ENCODE results near the gene ZXDA. TPM values are rescaled to one million over a fixed set of nuclear protein-coding genes. Genes with fewer than 3 reads are reported as not detected.

The ZXDA gene
- total and polyA plus RNA-seq, 2 donors from 2014 or later = 1.2 to 7.7 TPM

DNA sequence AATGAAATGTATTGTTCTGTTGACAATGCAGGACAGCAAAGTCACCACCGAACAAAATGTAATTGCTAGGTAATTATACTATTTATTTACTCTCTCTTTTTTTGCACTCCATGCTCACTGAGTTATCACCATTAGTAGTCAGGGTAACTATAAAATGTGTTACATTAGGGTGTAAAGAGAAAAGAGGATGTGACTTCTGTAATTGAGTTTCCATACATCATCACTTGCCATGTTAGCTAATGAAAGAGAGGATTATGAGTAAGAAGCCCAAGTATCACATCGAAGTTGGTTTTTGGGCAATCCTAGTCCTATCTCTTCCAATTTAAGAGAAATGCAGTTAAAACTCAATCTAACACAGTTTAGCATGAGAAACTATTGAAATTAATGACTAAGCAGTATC is 7.6 kb downstream of the ZXDA start:
- intact Hi-C loops (cut with DNase I) = no loop called here
- peak; percentile 23 for FAIRE-seq

DNA sequence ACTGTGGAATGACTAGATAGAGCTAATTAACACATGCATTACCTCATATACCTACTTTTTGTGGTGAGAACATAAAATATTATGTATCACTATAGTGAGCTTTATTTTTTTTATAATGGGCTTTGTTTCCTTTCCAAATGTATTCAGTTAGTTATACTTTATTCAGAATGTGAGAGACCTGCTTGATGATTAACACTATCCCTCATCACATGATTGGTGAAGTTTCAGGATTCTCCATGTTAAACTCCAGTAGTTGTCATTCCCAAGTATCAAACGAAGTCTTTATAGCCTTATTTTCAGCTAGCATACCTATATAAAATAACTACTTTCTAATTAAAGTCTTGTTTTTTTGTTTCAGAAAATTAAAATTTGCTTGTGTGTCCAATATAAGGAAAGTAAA is 8.8 kb downstream of the ZXDA start:
- FAIRE-seq (no peak), DNase-seq (no peak)
- Histone ChIP-seq H3K9ac (ENCODE audit: low read length in 3 of 3) (no peak overlapping the region), H3K9me3 (ENCODE audit: control insufficient read depth in 2 of 3, insufficient read depth in 1 of 3, low read length in 3 of 3) (no peaks in the 10 kb centered on the region), H3K27me3 (ENCODE audit: control insufficient read depth, insufficient read depth, low read length) (no peaks in the 10 kb centered on the region), H3K36me3 (ENCODE audit: control insufficient read depth in 2 of 3, insufficient read depth in 3 of 3, low read length in 3 of 3) (no peaks in the 10 kb centered on the region), H3K27ac (ENCODE audit: low read depth in 2 of 2, low read length in 2 of 2) (no peak overlapping the region), H3K4me3 (ENCODE audit: low read length in 3 of 3) (no peak overlapping the region), H3K4me1 (ENCODE audit: control insufficient read depth in 2 of 3, insufficient read depth in 2 of 3, low read depth in 1 of 3, low read length in 3 of 3) (peaks cover 0 to 2% (median 0%) of the 10 kb centered on the region in 3 donors)
- intact Hi-C loops (cut with DNase I) = no loop called here
- TF ChIP-seq, protein P1, sequence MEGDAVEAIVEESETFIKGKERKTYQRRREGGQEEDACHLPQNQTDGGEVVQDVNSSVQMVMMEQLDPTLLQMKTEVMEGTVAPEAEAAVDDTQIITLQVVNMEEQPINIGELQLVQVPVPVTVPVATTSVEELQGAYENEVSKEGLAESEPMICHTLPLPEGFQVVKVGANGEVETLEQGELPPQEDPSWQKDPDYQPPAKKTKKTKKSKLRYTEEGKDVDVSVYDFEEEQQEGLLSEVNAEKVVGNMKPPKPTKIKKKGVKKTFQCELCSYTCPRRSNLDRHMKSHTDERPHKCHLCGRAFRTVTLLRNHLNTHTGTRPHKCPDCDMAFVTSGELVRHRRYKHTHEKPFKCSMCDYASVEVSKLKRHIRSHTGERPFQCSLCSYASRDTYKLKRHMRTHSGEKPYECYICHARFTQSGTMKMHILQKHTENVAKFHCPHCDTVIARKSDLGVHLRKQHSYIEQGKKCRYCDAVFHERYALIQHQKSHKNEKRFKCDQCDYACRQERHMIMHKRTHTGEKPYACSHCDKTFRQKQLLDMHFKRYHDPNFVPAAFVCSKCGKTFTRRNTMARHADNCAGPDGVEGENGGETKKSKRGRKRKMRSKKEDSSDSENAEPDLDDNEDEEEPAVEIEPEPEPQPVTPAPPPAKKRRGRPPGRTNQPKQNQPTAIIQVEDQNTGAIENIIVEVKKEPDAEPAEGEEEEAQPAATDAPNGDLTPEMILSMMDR (IDR thresholded peaks at IDR 0.05; ENCODE audit: borderline replicate concordance, extremely low read depth, insufficient read depth) = no peak

More for the DNA sequence above, 7.6 kb downstream of the ZXDA start:
- TF ChIP-seq, protein P1 (IDR thresholded peaks at IDR 0.05; ENCODE audit: borderline replicate concordance, extremely low read depth, insufficient read depth) = no peak
- Histone ChIP-seq H3K27ac (ENCODE audit: low read depth in 2 of 2, low read length in 2 of 2) (no peak overlapping the region), H3K36me3 (ENCODE audit: control insufficient read depth in 2 of 3, insufficient read depth in 3 of 3, low read length in 3 of 3) (no peaks in the 10 kb centered on the region), H3K4me1 (ENCODE audit: control insufficient read depth in 2 of 3, insufficient read depth in 2 of 3, low read depth in 1 of 3, low read length in 3 of 3) (peaks cover 0 to 4% (median 0%) of the 10 kb centered on the region in 3 donors), H3K9ac (ENCODE audit: low read length in 3 of 3) (no peak overlapping the region), H3K9me3 (ENCODE audit: control insufficient read depth in 2 of 3, insufficient read depth in 1 of 3, low read length in 3 of 3) (no peaks in the 10 kb centered on the region), H3K27me3 (ENCODE audit: control insufficient read depth, insufficient read depth, low read length) (no peaks in the 10 kb centered on the region), H3K4me3 (ENCODE audit: low read length in 3 of 3) (no peak overlapping the region)
- DNase-seq = no peak

DNA sequence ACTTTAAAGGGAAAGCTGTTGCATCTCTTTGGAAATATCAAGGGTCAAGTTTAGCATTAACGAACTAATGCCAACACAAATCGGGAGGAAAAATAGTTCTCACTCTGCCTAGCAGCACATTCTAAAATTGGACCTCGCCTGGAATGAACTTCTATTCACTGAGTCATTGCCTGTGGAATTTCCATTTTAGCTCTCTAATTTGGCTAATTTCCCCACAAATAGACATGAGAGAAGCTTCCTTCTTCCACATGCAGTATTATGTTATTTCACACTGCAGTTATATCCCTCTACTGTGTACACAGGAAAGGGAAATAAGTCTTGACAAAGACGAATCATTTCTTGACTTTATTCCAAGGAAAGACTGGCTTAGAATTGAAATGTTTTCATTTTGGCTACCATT is 9.3 kb downstream of the ZXDA start:
- Histone ChIP-seq H3K4me3 (ENCODE audit: low read length in 3 of 3) (peak overlapping the region in 2 of 3 donors; percentile 20 to 50), H3K27ac (ENCODE audit: low read depth in 2 of 2, low read length in 2 of 2) (peak overlapping the region in 1 of 2 donors; percentile 4), H3K27me3 (ENCODE audit: control insufficient read depth, insufficient read depth, low read length) (no peaks in the 10 kb centered on the region), H3K36me3 (ENCODE audit: control insufficient read depth in 2 of 3, insufficient read depth in 3 of 3, low read length in 3 of 3) (no peaks in the 10 kb centered on the region), H3K9ac (ENCODE audit: low read length in 3 of 3) (no peak overlapping the region), H3K4me1 (ENCODE audit: control insufficient read depth in 2 of 3, insufficient read depth in 2 of 3, low read depth in 1 of 3, low read length in 3 of 3) (peaks cover 0 to 2% (median 0%) of the 10 kb centered on the region in 3 donors), H3K9me3 (ENCODE audit: control insufficient read depth in 2 of 3, insufficient read depth in 1 of 3, low read length in 3 of 3) (no peaks in the 10 kb centered on the region)
- DNase-seq = peak in 1 of 5 donors; percentile 13
- FAIRE-seq = peak; percentile 98
- intact Hi-C loops (cut with DNase I) = no loop called here
- TF ChIP-seq, protein P1 (IDR thresholded peaks at IDR 0.05; ENCODE audit: borderline replicate concordance, extremely low read depth, insufficient read depth) = no peak

DNA sequence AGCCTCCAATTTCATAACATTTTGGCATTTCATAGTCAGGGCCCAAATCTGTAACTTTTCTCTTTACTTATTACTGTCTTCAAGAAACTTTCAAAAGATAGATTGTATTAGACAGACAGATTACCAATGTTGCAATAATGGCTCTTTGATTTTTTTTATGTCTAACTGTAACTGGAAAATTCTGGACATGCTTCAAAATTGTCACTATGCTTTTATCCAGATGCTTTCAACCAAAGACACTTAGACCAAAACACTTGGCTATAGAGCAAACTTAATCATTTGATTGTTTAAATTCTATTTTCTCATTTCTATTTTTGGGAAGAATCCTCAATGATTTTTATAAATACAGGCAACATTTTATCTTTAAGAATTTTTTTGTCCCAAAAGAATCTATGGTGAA is 10.4 kb downstream of the ZXDA start:
- H3K4me1 ChIP-seq (ENCODE audit: control insufficient read depth in 2 of 3, insufficient read depth in 2 of 3, low read depth in 1 of 3, low read length in 3 of 3) = peaks cover 0 to 2% (median 0%) of the 10 kb centered on the region in 3 donors
- TF ChIP-seq, protein P1 (IDR thresholded peaks at IDR 0.05; ENCODE audit: borderline replicate concordance, extremely low read depth, insufficient read depth) = no peak
- H3K4me3 ChIP-seq (ENCODE audit: low read length in 3 of 3) = no peak overlapping the region
- no peak overlapping the region for H3K27ac ChIP-seq (ENCODE audit: low read depth in 2 of 2, low read length in 2 of 2)
- no peaks in the 10 kb centered on the region for H3K36me3 ChIP-seq (ENCODE audit: control insufficient read depth in 2 of 3, insufficient read depth in 3 of 3, low read length in 3 of 3)
- H3K9me3 ChIP-seq (ENCODE audit: control insufficient read depth in 2 of 3, insufficient read depth in 1 of 3, low read length in 3 of 3) = no peaks in the 10 kb centered on the region
- DNase-seq = no peak
- intact Hi-C loops (cut with DNase I) = no loop called here
- H3K9ac ChIP-seq (ENCODE audit: low read length in 3 of 3) = no peak overlapping the region
- H3K27me3 ChIP-seq (ENCODE audit: control insufficient read depth, insufficient read depth, low read length) = no peaks in the 10 kb centered on the region
- FAIRE-seq = no peak

All from kidney (tissue), 14 donors.